Measurements from ENCODE around the gene EIPR1.

Gene EIPR1

GRCh38 chr2:3214806-3215404, 162.7 kb downstream of the EIPR1 start:
- Histone ChIP-seq H3K27me3 (ENCODE audit: low read depth) (no peaks in the 10 kb centered on the region), H3K4me3 (no peak overlapping the region), H3K4me1 (no peaks in the 10 kb centered on the region), H3K9me3 (0 out of 2 replicates have a peak, but pooled peaks cover 2% of the 10 kb centered on the region), H3K36me3 (replicated peaks) (no peaks in the 10 kb centered on the region)
- in situ Hi-C loops (cut with MboI; ENCODE audit: low sequenced_read_pairs), result no loop called here
- no peak for DNase-seq (ENCODE audit: low spot score in 2 of 2)

GRCh38 chr2:3214065-3214464, 163.6 kb downstream of the EIPR1 start:
- in situ Hi-C loops (cut with MboI; ENCODE audit: low sequenced_read_pairs), result no loop called here
- Histone ChIP-seq H3K4me3 (no peak overlapping the region), H3K9me3 (no peaks in the 10 kb centered on the region), H3K36me3 (replicated peaks) (no peaks in the 10 kb centered on the region), H3K4me1 (no peaks in the 10 kb centered on the region), H3K27me3 (ENCODE audit: low read depth) (no peaks in the 10 kb centered on the region)
- no peak for DNase-seq (ENCODE audit: low spot score in 2 of 2)

DNA sequence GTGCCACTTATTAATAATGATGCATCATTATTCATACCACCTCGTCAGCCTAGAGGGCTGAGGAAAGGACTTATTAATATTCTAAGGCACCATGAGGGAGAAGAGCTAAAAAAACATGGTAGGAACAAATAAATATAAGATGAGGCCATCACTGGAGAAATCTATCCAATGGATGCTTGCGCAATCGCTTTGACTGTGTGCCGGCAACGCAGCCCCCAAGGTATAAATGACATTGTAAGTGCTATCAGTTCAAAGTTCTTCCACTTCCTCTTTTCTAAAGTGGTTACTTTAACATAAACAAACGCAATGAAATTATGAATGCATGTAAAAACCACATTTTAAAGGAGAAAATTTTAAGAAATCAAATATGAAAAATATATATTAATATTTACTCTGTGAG, 164.6 kb downstream of the EIPR1 start:
- no peaks in the 10 kb centered on the region for H3K27me3 ChIP-seq (ENCODE audit: low read depth)
- H3K4me1 ChIP-seq, result no peaks in the 10 kb centered on the region
- no peaks in the 10 kb centered on the region for H3K9me3 ChIP-seq
- no peak overlapping the region for H3K4me3 ChIP-seq
- DNase-seq (ENCODE audit: low spot score in 2 of 2), result no peak
- in situ Hi-C loops (cut with MboI; ENCODE audit: low sequenced_read_pairs), result no loop called here
- H3K36me3 ChIP-seq (replicated peaks), result no peaks in the 10 kb centered on the region

DNA sequence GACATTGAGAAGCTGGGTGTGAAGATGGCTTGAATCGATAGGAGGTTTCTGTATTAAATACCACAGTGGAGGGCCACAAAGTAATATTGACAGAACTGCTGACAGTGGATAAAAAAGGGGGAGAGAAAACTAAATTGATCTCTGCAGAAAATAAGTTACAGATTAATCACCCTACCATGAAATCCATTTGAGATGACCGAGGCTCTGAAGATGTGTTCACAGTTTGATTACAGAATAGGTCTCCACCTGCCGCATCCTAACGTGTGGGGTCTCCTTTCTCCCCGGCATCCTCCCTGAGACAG, 165.6 kb downstream of the EIPR1 start:
- in situ Hi-C loops (cut with MboI; ENCODE audit: low sequenced_read_pairs), result no loop called here
- Histone ChIP-seq H3K36me3 (replicated peaks) (no peaks in the 10 kb centered on the region), H3K4me1 (no peaks in the 10 kb centered on the region), H3K27me3 (ENCODE audit: low read depth) (no peaks in the 10 kb centered on the region), H3K9me3 (no peaks in the 10 kb centered on the region), H3K4me3 (no peak overlapping the region)
- DNase-seq (ENCODE audit: low spot score in 2 of 2), result no peak

GRCh38 chr2:3211256-3212060, 166.2 kb downstream of the EIPR1 start:
- in situ Hi-C loops (cut with MboI; ENCODE audit: low sequenced_read_pairs), result no loop called here
- no peak for DNase-seq (ENCODE audit: low spot score in 2 of 2)
- H3K36me3 ChIP-seq (replicated peaks), result no peaks in the 10 kb centered on the region
- H3K27me3 ChIP-seq (ENCODE audit: low read depth), result no peaks in the 10 kb centered on the region
- H3K4me1 ChIP-seq, result no peaks in the 10 kb centered on the region
- H3K9me3 ChIP-seq, result no peaks in the 10 kb centered on the region
- no peak overlapping the region for H3K4me3 ChIP-seq

- no peaks in the 10 kb centered on the region for H3K9me3 ChIP-seq
- DNase-seq (ENCODE audit: low spot score in 2 of 2), result no peak
- no peak overlapping the region for H3K4me3 ChIP-seq
- no peaks in the 10 kb centered on the region for H3K4me1 ChIP-seq
- H3K36me3 ChIP-seq (replicated peaks), result no peaks in the 10 kb centered on the region
- H3K27me3 ChIP-seq (ENCODE audit: low read depth), result no peaks in the 10 kb centered on the region
- in situ Hi-C loops (cut with MboI; ENCODE audit: low sequenced_read_pairs), result no loop called here
These were observed 167.4 kb downstream of the EIPR1 start for GRCh38 chr2:3210257-3210656.

DNA sequence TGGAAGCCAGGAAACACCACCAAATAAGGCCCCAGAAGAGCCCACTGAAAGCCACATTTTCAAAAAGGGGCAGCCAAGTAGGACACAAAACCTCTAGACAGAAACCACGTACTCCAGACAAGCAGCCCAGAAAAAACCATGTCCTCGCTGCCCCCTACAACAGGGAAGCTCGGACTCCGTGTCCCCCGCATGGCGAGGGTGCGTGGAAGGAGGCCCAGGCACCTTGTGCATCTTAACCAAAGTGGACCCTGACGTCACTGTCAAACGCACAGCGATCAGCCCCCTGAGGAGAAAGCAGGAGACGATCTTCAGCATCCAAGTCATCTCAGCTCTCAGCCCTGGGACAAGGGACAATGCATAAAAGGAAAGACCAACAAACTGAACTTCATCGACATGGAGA, 168.4 kb downstream of the EIPR1 start:
- H3K4me3 ChIP-seq, result no peak overlapping the region
- no peaks in the 10 kb centered on the region for H3K27me3 ChIP-seq (ENCODE audit: low read depth)
- in situ Hi-C loops (cut with MboI; ENCODE audit: low sequenced_read_pairs), result no loop called here
- no peak for DNase-seq (ENCODE audit: low spot score in 2 of 2)
- no peaks in the 10 kb centered on the region for H3K4me1 ChIP-seq
- H3K9me3 ChIP-seq, result no peaks in the 10 kb centered on the region
- no peaks in the 10 kb centered on the region for H3K36me3 ChIP-seq (replicated peaks)

DNA sequence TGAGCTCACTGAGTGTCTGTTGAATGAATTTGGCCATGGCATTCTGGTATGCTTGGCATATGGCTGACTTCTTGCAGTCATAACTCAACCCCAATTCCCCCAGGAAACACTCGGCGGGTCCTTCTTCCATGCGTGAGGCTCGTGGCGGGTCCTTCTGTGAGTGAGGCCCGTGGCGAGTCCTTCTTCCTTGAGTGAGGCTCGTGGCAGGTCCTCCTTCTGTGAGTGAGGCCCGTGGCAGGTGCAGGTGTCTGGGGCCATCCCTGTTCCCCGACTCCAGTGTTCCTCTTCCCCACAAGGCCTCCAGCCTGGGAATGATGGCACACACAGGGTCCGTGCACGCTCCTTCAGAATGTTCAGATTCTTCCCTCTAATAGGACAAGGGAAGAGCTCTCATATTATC, 169.0 kb downstream of the EIPR1 start:
- in situ Hi-C loops (cut with MboI; ENCODE audit: low sequenced_read_pairs), result no loop called here
- Histone ChIP-seq H3K4me1 (no peaks in the 10 kb centered on the region), H3K27me3 (ENCODE audit: low read depth) (no peaks in the 10 kb centered on the region)

GRCh38 chr2:3208179-3208578, 169.4 kb downstream of the EIPR1 start:
- no peaks in the 10 kb centered on the region for H3K36me3 ChIP-seq (replicated peaks)
- in situ Hi-C loops (cut with MboI; ENCODE audit: low sequenced_read_pairs), result no loop called here
- H3K27me3 ChIP-seq (ENCODE audit: low read depth), result no peaks in the 10 kb centered on the region
- no peak overlapping the region for H3K4me3 ChIP-seq
- no peak for DNase-seq (ENCODE audit: low spot score in 2 of 2)
- H3K4me1 ChIP-seq, result no peaks in the 10 kb centered on the region
- H3K9me3 ChIP-seq, result no peaks in the 10 kb centered on the region

More for the DNA sequence above, 169.0 kb downstream of the EIPR1 start:
- DNase-seq (ENCODE audit: low spot score in 2 of 2), result no peak
- no peaks in the 10 kb centered on the region for H3K36me3 ChIP-seq (replicated peaks)
- no peak overlapping the region for H3K4me3 ChIP-seq
- no peaks in the 10 kb centered on the region for H3K9me3 ChIP-seq

- DNase-seq (ENCODE audit: low spot score in 2 of 2), result no peak
- in situ Hi-C loops (cut with MboI; ENCODE audit: low sequenced_read_pairs), result no loop called here
- no peaks in the 10 kb centered on the region for H3K9me3 ChIP-seq
- no peaks in the 10 kb centered on the region for H3K36me3 ChIP-seq (replicated peaks)
- H3K27me3 ChIP-seq (ENCODE audit: low read depth), result no peaks in the 10 kb centered on the region
- H3K4me3 ChIP-seq, result no peak overlapping the region
- H3K4me1 ChIP-seq, result no peaks in the 10 kb centered on the region
These were observed 170.5 kb downstream of the EIPR1 start for GRCh38 chr2:3207091-3207491.

- DNase-seq (ENCODE audit: low spot score in 2 of 2), result no peak
- no peaks in the 10 kb centered on the region for H3K36me3 ChIP-seq (replicated peaks)
- in situ Hi-C loops (cut with MboI; ENCODE audit: low sequenced_read_pairs), result no loop called here
- H3K27me3 ChIP-seq (ENCODE audit: low read depth), result no peaks in the 10 kb centered on the region
- no peaks in the 10 kb centered on the region for H3K9me3 ChIP-seq
- H3K4me1 ChIP-seq, result no peaks in the 10 kb centered on the region
- no peak overlapping the region for H3K4me3 ChIP-seq
These were observed 171.8 kb downstream of the EIPR1 start for GRCh38 chr2:3205845-3206244.

DNA sequence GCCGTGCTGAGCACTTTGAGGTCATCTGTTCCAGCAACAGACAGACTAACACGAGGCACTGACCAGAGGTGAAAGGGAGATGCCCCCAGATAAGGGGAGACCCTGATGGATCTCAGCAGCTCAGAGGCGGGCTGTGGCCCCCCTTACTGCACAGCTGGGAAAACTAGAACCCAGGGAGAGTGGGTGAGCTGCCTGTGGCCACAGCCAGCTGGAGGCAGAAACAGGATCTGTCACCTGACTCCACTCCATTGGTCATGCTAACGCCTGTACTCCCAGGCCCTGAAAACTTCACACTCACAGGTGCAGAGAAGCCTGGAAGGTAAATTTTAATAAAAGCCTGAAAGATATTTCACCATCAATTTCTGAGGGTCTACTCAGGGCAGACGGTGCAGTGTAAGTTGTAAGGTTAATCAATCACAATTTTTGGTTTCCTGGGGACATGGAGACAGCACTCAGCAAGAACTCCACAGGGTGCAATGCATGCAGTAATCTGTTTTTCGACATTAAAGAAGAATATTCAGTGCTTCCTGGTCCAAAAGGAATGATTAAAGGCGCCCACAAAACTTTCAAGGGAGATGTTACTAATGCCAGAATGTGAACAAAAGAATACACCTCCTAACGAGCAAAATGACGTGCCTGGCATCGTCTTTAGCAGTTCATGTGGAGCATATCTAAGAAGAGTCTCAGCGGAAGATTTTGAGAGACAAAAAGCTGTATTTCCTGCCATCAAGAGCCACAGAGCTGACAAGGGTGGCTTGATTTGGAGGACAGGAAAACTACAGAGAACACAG, 173.4 kb downstream of the EIPR1 start:
- no peaks in the 10 kb centered on the region for H3K36me3 ChIP-seq (replicated peaks)
- no peaks in the 10 kb centered on the region for H3K4me1 ChIP-seq
- in situ Hi-C loops (cut with MboI; ENCODE audit: low sequenced_read_pairs), result no loop called here
- no peak for DNase-seq (ENCODE audit: low spot score in 2 of 2)
- H3K9me3 ChIP-seq, result no peaks in the 10 kb centered on the region
- no peak overlapping the region for H3K4me3 ChIP-seq
- no peaks in the 10 kb centered on the region for H3K27me3 ChIP-seq (ENCODE audit: low read depth)

DNA sequence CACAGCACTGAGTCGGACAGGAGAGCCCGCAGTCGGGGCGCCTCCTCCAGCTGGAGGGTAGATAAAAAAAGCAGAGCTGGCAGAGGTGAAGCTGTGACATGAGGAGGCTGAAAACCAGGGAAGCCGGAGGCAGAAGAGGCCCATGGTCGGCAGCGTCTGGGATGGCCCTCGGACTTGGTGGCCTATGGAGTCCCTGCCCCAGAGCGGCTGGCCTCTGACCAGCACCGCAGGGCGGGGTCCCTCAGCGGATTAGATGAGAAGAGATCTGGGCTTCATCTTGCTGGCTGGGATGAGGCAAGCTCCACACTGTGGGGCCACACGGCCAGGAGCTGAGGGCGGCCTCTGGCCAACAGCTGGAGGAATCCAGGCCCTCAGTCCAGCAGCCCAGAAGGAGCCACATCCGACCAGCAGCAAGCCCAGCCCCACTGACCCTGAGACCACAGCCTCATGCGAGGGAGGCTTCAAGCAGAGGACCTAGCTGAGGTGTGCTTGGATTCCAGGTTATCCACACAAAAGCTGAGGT, 174.1 kb downstream of the EIPR1 start:
- Histone ChIP-seq H3K9me3 (no peaks in the 10 kb centered on the region), H3K36me3 (replicated peaks) (no peaks in the 10 kb centered on the region), H3K4me3 (no peak overlapping the region), H3K4me1 (no peaks in the 10 kb centered on the region), H3K27me3 (ENCODE audit: low read depth) (no peaks in the 10 kb centered on the region)
- in situ Hi-C loops (cut with MboI; ENCODE audit: low sequenced_read_pairs), result no loop called here
- no peak for DNase-seq (ENCODE audit: low spot score in 2 of 2)

GRCh38 chr2:3202926-3203325, 174.7 kb downstream of the EIPR1 start:
- Histone ChIP-seq H3K27me3 (ENCODE audit: low read depth) (no peaks in the 10 kb centered on the region), H3K4me1 (no peaks in the 10 kb centered on the region), H3K9me3 (no peaks in the 10 kb centered on the region), H3K36me3 (replicated peaks) (no peaks in the 10 kb centered on the region), H3K4me3 (no peak overlapping the region)
- DNase-seq (ENCODE audit: low spot score in 2 of 2), result no peak
- in situ Hi-C loops (cut with MboI; ENCODE audit: low sequenced_read_pairs), result no loop called here
